AG08396 (cell line): Measurements from ENCODE around the gene TEX22.

Source experiments
- DNase-seq: peaks from one replicate; pipeline ENCODE4 v3.0.0; 2012; ENCODE audit warnings: low spot score, mixed read lengths

TEX22 gene

DNA sequence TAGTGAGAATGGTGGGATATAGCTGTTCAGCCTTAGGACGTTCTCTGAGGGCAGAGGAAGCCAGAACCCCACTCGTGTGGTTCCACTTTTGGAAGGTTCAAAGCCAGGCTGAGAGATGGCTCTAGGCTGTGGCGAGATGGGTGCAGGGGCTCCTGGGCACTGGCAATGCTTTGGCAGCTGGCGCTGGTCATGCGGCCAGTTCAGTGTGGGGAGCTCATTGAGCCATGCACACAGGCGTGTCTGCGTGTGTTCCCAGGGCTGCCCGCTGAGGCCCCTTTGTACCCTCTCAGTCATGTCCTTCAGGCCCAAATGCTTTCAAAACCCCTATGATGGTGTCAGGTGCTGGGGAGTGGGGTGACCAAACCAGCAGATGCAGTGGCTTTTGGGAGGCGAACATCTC, 1.7 kb downstream of the TEX22 start:
- no peak for DNase-seq

DNA sequence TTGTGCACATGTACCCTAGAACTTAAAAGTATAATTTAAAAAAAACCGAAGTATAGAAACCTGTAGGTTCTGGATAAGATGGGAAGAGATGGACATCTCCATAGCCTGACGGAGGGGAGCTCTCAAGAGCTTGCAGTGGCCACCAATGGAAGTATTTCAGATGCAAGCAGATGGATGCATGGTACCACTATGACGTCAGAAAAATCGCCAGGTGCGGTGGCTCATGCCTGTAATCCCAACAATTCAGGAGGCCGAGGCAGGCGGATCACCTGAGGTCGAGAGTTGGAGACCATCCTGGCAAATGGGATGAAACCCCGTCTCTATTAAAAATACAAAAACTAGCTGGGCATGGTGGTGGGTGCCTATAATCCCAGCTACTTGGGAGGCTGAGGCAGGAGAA, 3.4 kb downstream of the TEX22 start:
- DNase-seq: no peak

DNA sequence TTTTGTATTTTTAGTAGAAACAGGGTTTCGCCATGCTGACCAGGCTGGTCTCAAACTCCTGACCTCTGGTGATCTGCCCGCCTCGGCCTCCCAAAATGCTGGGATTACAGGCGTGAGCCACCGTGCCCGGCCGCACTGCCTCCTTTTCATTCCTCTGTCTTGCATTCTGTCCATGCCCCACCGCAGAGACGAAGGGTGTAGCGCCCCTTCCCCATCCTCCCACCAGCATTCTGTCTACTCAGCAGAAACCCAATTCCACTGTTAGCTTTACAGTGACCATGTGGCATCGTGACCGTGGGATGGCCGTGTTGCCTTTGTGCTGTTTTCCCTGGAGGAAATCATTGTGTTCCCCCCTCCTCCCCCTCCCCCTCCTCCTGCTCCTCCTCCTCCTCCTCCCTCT, 10.3 kb downstream of the TEX22 start:
- no peak for DNase-seq

DNA sequence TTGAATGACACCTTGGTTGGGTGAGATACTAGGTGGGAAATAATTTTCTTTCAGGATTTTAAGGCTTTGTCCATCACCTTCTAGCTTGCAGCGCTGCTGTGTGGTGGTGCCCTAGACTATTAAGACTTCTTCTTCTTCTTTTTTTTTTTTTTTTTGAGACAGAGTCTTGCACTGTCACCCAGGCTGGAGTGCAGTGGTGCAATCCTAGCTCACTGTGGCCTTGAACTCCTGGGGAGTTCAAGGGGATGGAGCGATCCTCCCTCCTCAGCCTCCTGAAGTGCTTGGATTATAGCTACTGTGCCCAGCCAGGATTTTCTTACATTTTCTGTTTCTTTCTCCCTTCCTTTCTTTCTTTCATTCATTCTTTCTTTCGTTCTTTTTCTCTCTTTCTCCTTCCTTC, 11.0 kb downstream of the TEX22 start:
- no peak for DNase-seq

DNA sequence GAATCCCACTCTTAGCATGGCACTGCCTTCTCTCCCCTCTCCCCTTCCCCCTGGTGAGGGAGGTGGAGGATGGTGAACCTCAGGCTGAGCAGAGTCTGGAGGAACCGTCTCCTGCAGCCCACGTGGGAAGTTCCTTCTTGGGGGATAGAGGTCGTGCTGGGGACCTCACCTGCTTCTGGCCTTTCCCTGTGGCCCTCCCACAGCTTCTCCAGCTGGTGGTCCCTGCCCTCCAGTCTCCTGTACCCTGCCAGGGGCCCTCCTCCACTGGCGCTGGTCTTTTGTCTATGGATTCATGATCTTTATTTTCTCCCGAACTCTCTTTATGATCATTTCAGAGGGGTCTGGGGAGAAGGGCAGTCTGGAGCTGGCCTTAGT, 12.3 kb downstream of the TEX22 start:
- DNase-seq: no peak

DNA sequence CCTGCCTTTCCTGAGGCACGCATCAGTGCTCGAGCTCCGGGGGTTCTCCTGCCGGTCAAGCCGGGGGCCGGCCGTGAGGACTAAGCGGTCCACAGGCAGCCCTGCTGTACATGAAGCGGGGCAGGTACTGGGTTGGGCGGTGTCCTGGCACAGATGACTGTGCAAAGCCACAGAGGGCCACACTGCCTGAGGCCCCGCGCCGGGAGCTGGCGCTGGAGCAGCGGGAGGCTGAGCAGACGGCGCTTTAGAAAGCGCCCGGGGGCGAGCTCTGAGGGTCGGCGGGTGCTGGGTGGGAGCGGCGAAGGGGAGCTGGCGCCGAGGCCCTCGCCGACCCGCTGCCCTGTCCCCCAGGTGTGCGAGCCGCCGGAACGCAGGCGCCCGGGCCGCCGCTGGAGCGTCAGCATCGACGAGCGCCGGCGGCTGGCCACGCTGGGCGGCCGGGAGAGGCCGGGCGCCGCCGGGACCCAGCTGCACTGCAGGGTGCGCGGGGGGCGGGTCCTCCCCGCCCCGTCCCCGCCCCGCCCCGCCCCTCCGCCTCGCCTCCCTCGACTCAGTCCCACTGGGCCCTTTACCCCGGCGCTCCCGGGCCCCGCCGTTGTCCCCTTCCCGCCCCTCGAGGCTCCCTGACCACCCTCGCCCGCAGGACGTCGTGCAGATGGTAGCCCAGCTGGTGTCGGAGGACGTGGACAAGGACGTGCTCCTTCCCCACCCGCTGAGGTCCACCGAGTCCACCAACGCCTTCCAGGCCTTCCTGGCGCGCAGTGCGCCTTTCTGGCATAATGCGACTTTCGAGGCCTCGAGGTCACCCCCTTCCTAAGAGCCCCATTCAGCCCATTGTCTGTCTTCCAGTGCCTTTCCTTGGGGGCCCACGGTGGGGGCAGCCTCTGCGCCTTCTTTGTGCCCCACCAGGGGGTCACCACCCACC, 12.9 kb downstream of the TEX22 start:
- DNase-seq: peak; percentile 95

DNA sequence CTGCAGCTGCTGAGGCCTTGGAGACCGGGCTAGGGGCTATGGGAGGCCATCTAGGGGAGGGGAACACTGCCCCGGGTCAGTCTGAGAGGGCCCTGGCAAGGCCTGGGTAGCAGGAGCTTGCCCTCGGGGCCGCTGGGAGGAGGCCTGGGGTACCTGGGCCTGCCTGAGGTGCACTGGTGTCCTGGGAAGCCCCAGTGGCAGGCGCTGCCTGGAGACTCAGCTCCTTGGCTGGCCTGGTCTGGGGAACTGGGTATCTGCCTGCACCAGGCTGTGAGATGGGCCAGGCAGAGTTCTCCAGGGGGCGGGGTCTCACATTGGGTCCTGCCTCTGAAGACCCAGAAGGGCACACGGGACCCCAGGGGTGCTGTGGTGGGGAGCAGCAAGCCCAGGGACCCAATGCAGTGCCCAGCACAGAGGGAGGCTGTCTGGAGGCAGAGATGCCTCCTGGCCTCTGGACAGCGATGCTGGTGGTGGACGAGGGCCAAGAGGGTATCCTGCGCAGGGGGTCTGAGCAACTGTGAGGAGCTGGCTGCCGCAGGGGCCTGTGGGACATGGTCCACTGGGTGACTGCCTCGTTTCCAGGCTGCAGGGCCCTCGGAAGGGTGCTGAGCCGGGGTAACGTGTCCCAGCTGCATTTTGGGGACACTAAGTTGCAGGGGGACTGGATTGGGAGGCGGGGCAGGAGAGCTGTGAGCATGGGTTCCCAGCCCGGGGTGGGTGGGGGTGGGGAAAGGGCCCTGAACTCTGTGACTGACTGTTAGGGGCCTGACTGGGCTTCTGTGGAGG, 13.8 kb downstream of the TEX22 start:
- DNase-seq: peak; percentile 36

DNA sequence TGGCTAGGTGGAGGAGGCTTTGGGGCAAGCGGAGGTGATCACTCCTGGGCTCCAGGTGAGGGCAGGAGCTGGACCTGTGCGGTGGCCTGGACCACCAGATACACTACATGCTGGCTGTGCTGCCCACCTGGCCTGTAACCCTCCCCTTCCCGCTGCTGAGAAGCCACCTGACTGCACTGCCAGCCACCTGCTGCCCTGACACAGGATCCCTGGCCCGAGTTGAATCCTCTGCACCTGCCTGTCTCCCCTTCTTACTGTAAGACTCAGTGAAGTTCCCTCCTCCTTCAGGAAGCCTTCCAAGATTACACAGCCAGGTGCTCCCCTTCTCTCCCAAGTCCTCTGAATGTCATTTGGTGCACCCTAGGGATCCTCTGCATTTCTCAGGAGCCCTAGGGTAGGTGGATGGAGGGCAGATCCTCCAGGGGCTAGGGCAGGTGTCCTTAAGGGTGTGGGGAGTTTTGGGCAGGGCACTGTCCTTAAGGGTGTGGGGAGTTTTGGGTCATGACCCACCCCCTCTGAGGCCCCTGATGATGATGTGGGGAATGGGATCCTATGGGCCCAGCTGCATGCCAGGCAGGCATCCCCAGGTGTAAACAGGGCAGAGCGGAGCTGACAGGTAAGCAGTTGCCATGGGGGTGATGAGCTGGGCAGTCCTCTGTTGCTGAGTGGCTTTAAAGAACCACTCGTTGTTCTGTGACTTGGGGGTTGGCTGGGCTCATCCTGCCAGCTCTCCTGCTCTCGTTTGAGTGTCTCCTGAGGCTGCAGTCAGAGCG, 14.6 kb downstream of the TEX22 start:
- DNase-seq: no peak

DNA sequence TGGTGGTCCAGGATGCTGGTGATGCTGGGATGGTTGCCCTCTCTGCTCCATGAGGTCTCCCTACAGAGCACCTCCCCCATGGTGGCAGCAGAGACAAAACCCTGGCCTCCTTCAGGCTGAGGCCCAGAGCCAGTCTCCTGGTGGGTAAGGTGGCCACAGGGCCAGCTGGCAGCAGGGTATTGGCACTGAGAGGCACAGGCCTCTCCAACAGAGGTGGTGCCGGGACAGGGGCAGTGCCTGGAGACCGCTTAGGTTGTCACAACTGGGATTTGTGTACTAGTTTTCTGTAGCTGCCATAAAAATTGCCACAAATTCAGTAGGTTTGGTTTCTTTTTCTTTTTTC, 15.2 kb downstream of the TEX22 start:
- no peak for DNase-seq

DNA sequence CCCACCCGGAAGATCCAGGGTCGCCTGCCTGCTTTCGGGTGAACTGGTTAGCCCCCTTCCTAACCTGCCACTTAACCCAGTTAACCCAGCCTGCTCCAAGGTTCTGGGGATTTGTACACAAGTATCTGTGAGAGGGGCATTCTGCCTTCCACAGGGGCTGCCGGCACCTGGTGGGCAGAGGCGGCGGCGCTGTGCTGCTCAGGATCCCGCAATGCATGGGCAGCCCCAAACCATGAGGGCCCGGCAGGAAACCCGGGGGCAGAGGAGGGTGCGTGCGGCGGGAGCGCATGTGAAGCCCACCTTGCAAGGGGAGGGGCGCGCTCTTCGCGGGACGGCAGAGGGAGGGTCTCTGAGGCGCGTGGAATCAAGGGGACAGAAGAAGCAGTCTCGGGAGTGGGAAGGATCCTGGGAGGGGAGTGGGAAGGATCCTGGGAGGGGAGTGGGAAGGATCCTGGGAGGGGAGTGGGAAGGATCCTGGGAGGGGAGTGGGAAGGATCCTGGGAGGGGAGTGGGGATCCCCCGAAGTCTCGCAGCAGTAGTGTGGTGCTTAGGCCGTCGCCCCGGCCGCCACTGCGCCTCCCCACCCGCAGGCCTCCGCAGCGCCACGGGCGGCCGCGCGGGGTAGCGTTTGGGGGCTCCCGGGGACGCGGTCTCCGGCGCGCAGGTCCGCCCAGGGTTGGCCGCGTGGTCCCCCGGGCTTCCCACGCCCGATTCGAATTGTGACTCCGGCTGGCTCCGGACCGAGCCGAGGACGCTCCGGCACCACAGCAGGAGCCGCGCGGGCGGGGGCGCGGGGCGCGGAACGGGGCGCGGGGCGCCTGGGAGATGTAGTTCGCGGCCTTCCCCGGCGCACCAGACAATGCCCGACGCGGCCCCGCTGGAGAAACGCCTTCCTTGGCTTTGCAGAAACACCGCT, 16.4 kb downstream of the TEX22 start:
- DNase-seq: peak; percentile 92

DNA sequence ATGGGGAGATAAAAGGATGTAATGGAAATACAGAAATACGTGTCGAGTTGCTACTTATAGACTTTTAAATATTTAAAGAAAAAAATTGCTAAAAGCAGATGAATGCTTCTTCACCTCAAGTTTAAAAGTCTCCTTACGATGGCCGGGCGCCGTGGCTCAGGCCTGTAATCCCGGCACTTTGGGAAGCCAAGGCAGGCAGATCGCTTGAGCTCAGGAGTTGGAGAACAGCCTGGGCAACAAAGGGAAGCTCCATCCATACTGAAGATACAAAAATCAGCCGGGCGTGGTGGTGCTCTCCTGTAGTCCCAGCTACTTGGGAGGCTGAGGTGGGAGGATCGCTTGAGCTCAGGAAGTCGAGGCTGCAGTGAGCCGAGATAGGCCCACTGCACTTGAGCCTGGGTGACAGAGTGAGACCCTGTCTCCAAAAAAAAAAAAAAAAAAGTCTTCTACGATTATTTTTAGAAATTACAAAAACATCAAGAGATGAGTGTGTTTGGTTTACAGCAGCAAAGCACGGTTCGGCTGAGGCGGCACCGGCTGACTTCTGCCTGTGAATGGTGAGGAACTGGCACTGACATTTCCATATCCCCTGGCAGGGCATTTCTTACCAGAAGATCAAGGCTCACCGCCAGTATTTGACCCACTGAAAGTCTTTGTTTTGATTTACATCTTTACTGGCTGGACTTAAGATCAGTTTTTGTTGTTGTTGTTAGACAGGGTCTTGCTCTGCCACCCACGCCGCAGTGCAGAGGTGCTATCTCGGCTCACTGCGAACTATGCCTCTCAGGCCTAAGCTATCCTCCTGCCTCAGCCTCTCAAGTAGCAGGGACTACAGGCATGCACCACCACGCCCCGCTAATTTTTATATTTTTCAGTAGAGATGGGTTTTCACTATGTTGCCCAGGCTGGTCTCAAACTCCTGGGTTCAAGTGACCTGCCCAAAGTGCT, 17.4 kb downstream of the TEX22 start:
- DNase-seq: no peak

DNA sequence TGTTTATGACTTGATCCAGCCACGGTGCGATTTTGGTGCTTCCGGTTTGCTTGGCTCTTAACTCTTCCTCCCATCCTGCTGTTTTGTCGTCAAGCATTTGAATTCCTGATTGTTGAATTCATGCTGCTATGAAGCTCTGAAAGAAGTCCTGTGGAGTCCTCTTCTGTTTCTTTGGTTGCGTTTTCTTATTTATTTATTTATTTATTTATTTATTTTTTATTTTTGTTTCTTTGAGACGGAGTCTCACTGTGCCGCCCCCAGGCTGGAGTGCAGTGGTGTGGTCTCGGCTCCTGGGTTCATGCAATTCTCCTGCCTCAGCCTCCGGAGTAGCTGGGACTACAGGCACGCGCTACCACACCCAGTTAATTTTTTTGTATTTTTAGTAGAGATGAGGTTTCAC, 18.3 kb downstream of the TEX22 start:
- DNase-seq: no peak

DNA sequence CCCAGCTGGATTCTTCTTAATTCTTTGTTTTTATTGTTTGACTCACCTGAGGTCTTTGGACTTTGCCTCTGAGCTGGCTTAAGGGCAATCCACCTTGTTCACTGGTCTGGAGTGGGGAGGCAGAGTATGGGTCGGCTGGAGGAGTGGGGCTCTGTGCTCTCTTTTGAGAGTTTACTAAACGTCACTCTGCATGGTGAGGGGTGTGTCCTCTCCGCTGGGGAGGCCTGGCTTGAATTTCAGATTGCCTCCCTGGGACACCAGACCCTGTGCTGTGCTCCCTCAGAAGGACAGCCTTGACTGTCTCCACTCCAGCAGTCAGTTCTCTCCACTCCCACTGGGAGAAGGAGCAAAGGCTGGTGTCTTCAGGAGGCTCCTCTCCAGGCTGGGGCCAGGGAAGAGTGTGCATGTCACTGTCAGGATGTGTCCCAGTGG, 19.4 kb downstream of the TEX22 start:
- no peak for DNase-seq

DNA sequence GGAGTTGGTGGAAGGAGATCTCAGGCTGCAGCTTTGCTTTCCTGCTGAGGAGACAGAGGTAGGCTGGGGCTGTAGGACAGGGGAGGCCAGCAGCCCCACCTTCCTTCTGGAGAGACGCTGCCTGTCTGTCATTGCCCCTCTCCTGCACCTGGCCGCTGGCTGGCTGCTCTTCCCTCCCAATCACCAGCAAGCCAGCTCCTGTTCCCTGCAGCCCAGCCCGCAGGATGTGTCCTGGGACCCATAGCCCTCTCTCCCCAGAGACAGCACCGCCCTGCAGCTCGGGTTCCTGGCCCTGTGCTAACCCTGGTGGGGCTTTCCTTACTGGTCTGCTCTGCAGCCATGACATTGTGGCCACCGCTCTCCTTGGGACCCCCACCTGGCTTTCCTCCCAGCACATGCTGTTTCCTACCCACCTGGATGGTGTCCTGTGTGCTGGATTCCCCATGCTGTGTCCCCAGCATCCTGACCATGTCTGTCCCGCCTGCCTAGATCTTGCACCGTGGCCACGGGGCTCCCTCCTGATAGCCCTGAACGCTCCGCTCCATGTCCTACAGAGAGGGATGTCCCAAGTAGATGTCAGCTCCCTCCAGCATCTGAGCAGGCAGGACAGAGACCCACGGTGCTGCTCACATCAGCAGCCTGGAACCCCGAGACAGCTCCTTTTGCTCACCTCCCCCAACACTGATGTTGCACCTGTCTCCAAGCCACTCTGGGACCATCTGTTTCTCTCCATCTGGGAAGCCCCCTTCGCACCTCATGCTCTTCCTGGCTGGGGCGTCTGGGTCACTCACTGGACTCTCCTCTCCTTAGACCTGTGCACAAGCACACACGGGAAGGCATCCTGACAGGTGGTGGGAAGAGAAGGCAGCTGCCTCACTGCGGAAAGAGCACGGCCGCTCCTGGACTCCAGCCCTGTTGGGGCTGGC, 20.2 kb downstream of the TEX22 start:
- DNase-seq: no peak

DNA sequence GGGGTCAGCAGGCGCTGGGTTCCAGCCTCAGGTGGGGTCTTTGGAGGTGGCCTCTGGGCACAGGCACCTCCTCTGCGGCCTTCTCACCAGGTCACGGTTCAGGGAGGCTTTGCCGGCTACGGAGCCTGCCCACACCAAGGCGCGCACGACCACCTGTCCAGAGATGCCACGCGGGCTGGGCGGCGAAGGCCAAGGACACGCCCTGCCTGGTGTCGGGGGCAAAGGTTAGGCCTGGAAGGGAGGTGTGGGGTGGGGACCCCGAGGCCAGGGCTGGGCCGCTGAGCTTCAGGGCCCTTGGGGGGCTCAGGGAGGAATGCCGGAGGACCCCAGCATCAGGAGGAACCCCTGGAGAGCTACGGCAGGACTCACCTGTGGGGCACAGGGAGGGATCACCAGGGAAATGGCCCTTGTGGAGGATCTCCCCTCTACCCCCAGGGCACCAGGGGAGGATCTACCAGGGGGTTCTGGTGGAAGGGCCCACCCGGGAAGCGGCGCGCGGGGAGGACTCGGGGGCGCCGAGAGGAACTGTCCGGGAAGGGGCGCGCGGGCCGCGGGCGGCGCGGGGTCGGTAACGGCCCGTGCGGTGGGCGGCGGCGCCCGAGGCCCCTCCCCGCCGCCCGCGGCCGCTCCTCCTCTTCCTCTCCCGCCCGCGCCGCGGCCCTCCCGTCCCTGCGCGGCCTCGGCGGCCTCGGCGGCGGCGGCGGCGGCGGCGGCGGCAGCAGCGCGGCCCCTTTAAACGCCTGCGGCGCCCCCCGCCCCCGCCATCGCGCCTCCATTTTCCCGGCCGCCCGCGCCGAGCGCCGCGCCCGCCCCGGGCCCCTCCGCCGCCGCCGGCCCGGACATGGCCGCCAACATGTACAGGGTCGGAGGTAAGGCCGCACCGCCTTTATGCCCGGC, 21.1 kb downstream of the TEX22 start, which contains the start of gene MTA1:
Gene MTA1, plus strand, starts transcription at position 633 of the 897 bp plus-strand sequence. Its CDS starts 209 bp downstream, at position 842.
- DNase-seq: peak; percentile 84

DNA sequence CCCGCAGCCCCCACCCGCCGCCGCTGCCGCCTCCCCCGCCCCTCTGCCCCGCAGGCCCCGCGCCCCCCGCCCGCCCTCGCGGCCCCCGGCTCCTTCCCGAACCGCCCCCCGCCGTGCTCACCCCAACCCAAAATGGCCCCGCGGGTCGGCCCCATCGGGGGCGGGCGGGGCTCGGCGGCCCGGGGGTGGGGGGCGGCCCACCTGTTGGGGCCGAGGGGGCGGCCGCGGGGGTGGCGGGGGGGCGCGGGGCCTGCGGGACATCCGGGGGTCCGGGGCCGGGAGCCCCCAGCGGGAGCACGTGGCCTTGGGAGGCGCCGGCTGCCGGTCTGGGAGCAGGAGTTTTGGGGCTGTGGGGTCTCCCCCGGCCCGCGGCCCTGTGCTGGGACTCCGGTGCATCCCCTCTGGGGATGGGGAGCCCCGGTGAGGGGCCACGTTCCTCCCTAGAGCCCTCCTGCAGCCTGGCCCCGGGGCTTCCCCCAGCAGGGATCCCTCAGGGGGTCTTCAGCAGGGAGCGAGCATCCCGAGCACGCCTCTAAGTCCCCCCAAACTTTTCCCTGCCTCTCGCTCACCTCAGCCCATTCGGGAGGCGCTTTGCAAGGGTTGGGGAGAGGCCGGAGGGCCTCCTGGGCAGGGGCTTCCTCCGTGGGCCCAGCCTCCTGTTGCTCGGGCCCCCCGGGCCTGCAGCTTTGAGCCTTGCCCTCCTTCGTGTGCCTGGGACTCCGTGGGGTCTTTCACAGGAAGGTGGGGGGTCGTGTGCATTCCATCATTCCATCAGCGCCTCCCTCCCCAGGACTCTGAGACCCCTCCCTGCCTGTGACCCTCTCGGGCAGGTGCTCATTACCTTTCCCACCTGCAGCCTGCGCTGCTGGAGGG, 22.0 kb downstream of the TEX22 start:
- peak; percentile 51 for DNase-seq
